Lower leg skin (tissue), 4 donors: ENCODE measurements around the gene PSMD9. TPM values are rescaled to one million over a fixed set of nuclear protein-coding genes. Genes with fewer than 3 reads are reported as not detected.
A peak's percentile ranks its signal among the peaks of the same experiment; 100 is the strongest.
"Not testable (repeated sequence)": the region's sequence is repeated elsewhere in the genome, so short reads cannot be mapped to it uniquely, and the experiment has no call there.

ENCODE experiments used
- DNase-seq, 2 donors: peaks; one replicate each; pipeline ENCODE4 v3.0.0-alpha.2; 2019; ENCODE audit warnings: low spot score in 2 of 2
- H3K4me3 ChIP-seq: fragments of 200-600 bp; sonication (generic); 2 replicates; pipeline ENCODE4 v1.5.1; 2017; ENCODE audit warnings: mild to moderate bottlenecking, low read depth; ENCODE audit not compliant: poor library complexity, severe bottlenecking
- CTCF ChIP-seq, 3 donors: fragments of 450-650 bp; IDR thresholded peaks; one replicate each; pipeline ENCODE4 v1.5.1; 2016; ENCODE audit warnings: antibody characterized with exemption in 3 of 3, mild to moderate bottlenecking in 3 of 3, moderate library complexity in 2 of 3
- POLR2A ChIP-seq, 2 donors: fragments of 450-650 bp; IDR thresholded peaks; one replicate each; pipeline ENCODE4 v1.6.1; 2016 to 2017; ENCODE audit warnings: antibody characterized with exemption in 2 of 2, mild to moderate bottlenecking in 1 of 2, moderate library complexity in 1 of 2
- WGBS, 2 donors: methylation state at CpG; one replicate each; pipeline ENCODE4 v1.1.5; 2018; 5-methylcytosine and 5-hydroxymethylcytosine counted together
- intact Hi-C: fragments of 100-400 bp; cut with DNase I; formaldehyde crosslinking; loops from one replicate; pipeline ENCODE4 v1.15.0; 2023; ENCODE audit warnings: low total_unique reads
- total RNA-seq, 4 donors: library from RNA; depleted of rRNA; stranded (reverse); fragments of >200 nt; gene quantifications; one replicate each; pipeline ENCODE4 v1.1.0, GENCODE V29; 2016

PSMD9 gene
- total RNA-seq, 4 donors from 2014 or later: 67.9 to 87.5 (median 82.7) TPM

GRCh38 chr12:121849211-121849610 is 39.4 kb upstream of the PSMD9 start:
- WGBS, 2 donors: 93 to 94% methylated on average over 6 of the region's 6 CpGs

GRCh38 chr12:121849665-121850064 is 38.9 kb upstream of the PSMD9 start:
- 77 to 80% methylated on average over 13 of the region's 13 CpGs for WGBS, 2 donors

More at GRCh38 chr12:121849211-121849610, 39.4 kb upstream of the PSMD9 start:
- TF ChIP-seq CTCF (IDR thresholded peaks at IDR 0.05) (no peak), POLR2A (IDR thresholded peaks at IDR 0.05) (no peak)
- no peak for DNase-seq
- no peak overlapping the region for H3K4me3 ChIP-seq
- intact Hi-C loops: no loop called here

GRCh38 chr12:121852392-121852791 is 36.2 kb upstream of the PSMD9 start:
- H3K4me3 ChIP-seq, intact Hi-C loops, DNase-seq: not testable (repeated sequence)
- 58 to 60% methylated on average over 3 of the region's 3 CpGs for WGBS, 2 donors

More at GRCh38 chr12:121849665-121850064, 38.9 kb upstream of the PSMD9 start:
- intact Hi-C loops: no loop called here
- no peak for DNase-seq
- TF ChIP-seq POLR2A (IDR thresholded peaks at IDR 0.05) (no peak), CTCF (IDR thresholded peaks at IDR 0.05) (no peak)
- H3K4me3 ChIP-seq: no peak overlapping the region

- intact Hi-C loops: no loop called here
- no peak overlapping the region for H3K4me3 ChIP-seq
- WGBS, 2 donors: 74 to 80% methylated on average over 9 to 10 of the region's 11 CpGs
- no peak for DNase-seq
- no peak for TF ChIP-seq POLR2A (IDR thresholded peaks at IDR 0.05)
- TF ChIP-seq CTCF (IDR thresholded peaks at IDR 0.05): no peak
These were observed 31.0 kb upstream of the PSMD9 start for GRCh38 chr12:121857322-121858246.

GRCh38 chr12:121858318-121858661 is 30.3 kb upstream of the PSMD9 start:
- WGBS, 2 donors: 85 to 91% methylated on average over 8 to 10 of the region's 10 CpGs
- intact Hi-C loops: no loop called here
- TF ChIP-seq CTCF (IDR thresholded peaks at IDR 0.05) (no peak), POLR2A (IDR thresholded peaks at IDR 0.05) (no peak)

GRCh38 chr12:121858662-121859572 is 29.7 kb upstream of the PSMD9 start, which contains the start of gene HPD:
TSS of gene HPD (minus strand) at chr12:121858859. CDS start at chr12:121858823, 36 bp downstream.
- intact Hi-C loops: no loop called here
- DNase-seq: peak in 1 of 2 donors; percentile 35
- no peak within 1 kb of the TSS for H3K4me3 ChIP-seq
- TF ChIP-seq POLR2A (IDR thresholded peaks at IDR 0.05): no peak
- no peak for TF ChIP-seq CTCF (IDR thresholded peaks at IDR 0.05)
- WGBS, 2 donors: 62 to 64% methylated on average over 16 of the region's 16 CpGs

More at GRCh38 chr12:121858318-121858661, 30.3 kb upstream of the PSMD9 start:
- H3K4me3 ChIP-seq: no peak overlapping the region
- DNase-seq: no peak
